Mesothelial cell of epicardium (in vitro differentiated cells): ENCODE results near the gene GIGYF2. TPM values are rescaled to one million over a fixed set of nuclear protein-coding genes. Genes with fewer than 3 reads are reported as not detected.

Source experiments
- DNase-seq, 2 experiments: peaks; one replicate each; pipeline ENCODE4 v3.0.0; 2021; ENCODE audit warnings: low spot score in 2 of 2; ENCODE audit not compliant: unreplicated experiment in 2 of 2
- H3K27ac Mint-ChIP-seq: 2 replicates; pipeline ENCODE4 v1.8.0; 2021; ENCODE audit warnings: mixed read lengths
- H3K27me3 Mint-ChIP-seq: 2 replicates; pipeline ENCODE4 v1.8.0; 2021; ENCODE audit warnings: low read depth, mixed read lengths
- H3K36me3 Mint-ChIP-seq: 2 replicates; pipeline ENCODE4 v1.8.0; 2021; ENCODE audit warnings: mixed read lengths
- H3K4me1 Mint-ChIP-seq: 2 replicates; pipeline ENCODE4 v1.8.0; 2021; ENCODE audit warnings: mixed read lengths
- H3K4me3 Mint-ChIP-seq: 2 replicates; pipeline ENCODE4 v1.8.0; 2021; ENCODE audit warnings: mild to moderate bottlenecking, moderate library complexity, mixed read lengths
- H3K9me3 Mint-ChIP-seq: 2 replicates; pipeline ENCODE4 v1.8.0; 2021; ENCODE audit warnings: mixed read lengths
- total RNA-seq: library from RNA; stranded (reverse); gene quantifications from 3 replicates; pipeline ENCODE4 v1.2.1, GENCODE V29; 2021
- TF ChIP-seq, protein P1 (sequence below): fragments of 200-600 bp; sonication (generic); IDR thresholded peaks from one replicate; pipeline ENCODE4 v1.5.0; 2021; ENCODE audit warnings: antibody characterized with exemption; ENCODE audit not compliant: unreplicated experiment

The GIGYF2 gene
- total RNA-seq, 1 donor from 2014 or later: 78.8 TPM

- H3K36me3 Mint-ChIP-seq: no peaks in the 10 kb centered on the region
- peak overlapping the region; percentile 63 for H3K4me3 Mint-ChIP-seq
- peaks cover 17% of the 10 kb centered on the region for H3K27me3 Mint-ChIP-seq
- DNase-seq: no peak
- peaks cover 3% of the 10 kb centered on the region for H3K4me1 Mint-ChIP-seq
- H3K9me3 Mint-ChIP-seq: no peaks in the 10 kb centered on the region
- H3K27ac Mint-ChIP-seq: no peak overlapping the region
- TF ChIP-seq, protein P1, sequence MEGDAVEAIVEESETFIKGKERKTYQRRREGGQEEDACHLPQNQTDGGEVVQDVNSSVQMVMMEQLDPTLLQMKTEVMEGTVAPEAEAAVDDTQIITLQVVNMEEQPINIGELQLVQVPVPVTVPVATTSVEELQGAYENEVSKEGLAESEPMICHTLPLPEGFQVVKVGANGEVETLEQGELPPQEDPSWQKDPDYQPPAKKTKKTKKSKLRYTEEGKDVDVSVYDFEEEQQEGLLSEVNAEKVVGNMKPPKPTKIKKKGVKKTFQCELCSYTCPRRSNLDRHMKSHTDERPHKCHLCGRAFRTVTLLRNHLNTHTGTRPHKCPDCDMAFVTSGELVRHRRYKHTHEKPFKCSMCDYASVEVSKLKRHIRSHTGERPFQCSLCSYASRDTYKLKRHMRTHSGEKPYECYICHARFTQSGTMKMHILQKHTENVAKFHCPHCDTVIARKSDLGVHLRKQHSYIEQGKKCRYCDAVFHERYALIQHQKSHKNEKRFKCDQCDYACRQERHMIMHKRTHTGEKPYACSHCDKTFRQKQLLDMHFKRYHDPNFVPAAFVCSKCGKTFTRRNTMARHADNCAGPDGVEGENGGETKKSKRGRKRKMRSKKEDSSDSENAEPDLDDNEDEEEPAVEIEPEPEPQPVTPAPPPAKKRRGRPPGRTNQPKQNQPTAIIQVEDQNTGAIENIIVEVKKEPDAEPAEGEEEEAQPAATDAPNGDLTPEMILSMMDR: no peak
These were observed 178.4 kb downstream of the GIGYF2 start for GRCh38 chr2:232875256-232876121.

DNA sequence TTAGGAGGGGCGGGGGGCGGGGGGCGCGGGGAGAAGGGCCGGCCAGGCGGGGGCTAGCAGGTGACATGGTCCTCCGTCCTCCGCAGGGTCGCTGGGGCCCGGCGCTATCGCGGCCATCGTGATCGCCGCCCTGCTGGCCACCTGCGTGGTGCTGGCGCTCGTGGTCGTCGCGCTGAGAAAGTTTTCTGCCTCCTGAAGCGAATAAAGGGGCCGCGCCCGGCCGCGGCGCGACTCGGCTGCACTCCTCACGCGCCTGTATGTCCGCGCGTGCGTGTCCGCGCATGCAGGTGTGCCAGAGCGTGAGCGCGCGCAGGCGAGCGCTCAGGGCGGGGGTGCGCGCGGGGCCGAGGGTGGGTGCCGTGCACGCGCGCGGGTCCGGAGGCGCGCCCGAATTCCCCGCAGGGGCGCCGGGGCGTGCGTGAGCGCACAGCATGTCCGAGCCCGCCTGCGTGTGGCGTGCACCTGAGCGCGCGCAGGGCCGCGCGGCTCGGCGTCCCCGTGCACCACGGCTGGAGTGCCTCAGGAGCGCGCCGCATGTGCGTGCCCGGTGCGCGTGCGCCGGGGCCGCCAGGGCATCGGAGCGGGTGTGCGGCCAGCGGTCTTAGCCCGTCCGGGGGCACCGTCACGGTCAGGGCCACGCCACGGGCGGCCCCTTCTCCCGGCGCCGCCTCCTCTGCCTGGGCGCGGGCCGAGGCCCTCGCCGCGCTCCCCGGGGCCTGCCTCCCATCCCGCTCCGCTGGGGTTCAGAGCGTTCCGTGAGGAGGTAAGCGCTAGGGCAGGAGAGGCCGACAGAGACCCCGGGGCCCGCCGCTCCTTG is 179.2 kb downstream of the GIGYF2 start:
- Mint-ChIP-seq H3K4me3 (peak overlapping the region; percentile 60), H3K36me3 (no peaks in the 10 kb centered on the region), H3K4me1 (peaks cover 3% of the 10 kb centered on the region), H3K27ac (no peak overlapping the region), H3K9me3 (no peaks in the 10 kb centered on the region), H3K27me3 (peaks cover 17% of the 10 kb centered on the region)
- TF ChIP-seq, protein P1: peak; percentile 35
- DNase-seq: peak in 1 of 2 experiments; percentile 60

- TF ChIP-seq, protein P1: no peak
- Mint-ChIP-seq H3K27me3 (peaks cover 17% of the 10 kb centered on the region), H3K27ac (no peak overlapping the region), H3K36me3 (no peaks in the 10 kb centered on the region), H3K4me3 (peak overlapping the region; percentile 60), H3K4me1 (peaks cover 3% of the 10 kb centered on the region), H3K9me3 (no peaks in the 10 kb centered on the region)
- DNase-seq: no peak
These were observed 179.9 kb downstream of the GIGYF2 start for GRCh38 chr2:232876978-232877441.

GRCh38 chr2:232877940-232878511 is 180.9 kb downstream of the GIGYF2 start:
- H3K27ac Mint-ChIP-seq: no peak overlapping the region
- no peaks in the 10 kb centered on the region for H3K9me3 Mint-ChIP-seq
- TF ChIP-seq, protein P1: no peak
- peaks cover 3% of the 10 kb centered on the region for H3K4me1 Mint-ChIP-seq
- no peaks in the 10 kb centered on the region for H3K36me3 Mint-ChIP-seq
- peak overlapping the region; percentile 60 for H3K4me3 Mint-ChIP-seq
- DNase-seq: no peak
- H3K27me3 Mint-ChIP-seq: peaks cover 17% of the 10 kb centered on the region

GRCh38 chr2:232878855-232879617 is 181.9 kb downstream of the GIGYF2 start:
- peaks cover 17% of the 10 kb centered on the region for H3K27me3 Mint-ChIP-seq
- DNase-seq: no peak
- no peak overlapping the region for H3K27ac Mint-ChIP-seq
- H3K4me3 Mint-ChIP-seq: no peak overlapping the region
- H3K9me3 Mint-ChIP-seq: no peaks in the 10 kb centered on the region
- TF ChIP-seq, protein P1: no peak
- H3K4me1 Mint-ChIP-seq: peaks cover 3% of the 10 kb centered on the region
- no peaks in the 10 kb centered on the region for H3K36me3 Mint-ChIP-seq
